ENCODE measurements around the gene MYT1. TPM values are rescaled to one million over a fixed set of nuclear protein-coding genes. Genes with fewer than 3 reads are reported as not detected.

MYT1 gene
- total RNA-seq, 1 donor from 2014 or later = not detected

DNA sequence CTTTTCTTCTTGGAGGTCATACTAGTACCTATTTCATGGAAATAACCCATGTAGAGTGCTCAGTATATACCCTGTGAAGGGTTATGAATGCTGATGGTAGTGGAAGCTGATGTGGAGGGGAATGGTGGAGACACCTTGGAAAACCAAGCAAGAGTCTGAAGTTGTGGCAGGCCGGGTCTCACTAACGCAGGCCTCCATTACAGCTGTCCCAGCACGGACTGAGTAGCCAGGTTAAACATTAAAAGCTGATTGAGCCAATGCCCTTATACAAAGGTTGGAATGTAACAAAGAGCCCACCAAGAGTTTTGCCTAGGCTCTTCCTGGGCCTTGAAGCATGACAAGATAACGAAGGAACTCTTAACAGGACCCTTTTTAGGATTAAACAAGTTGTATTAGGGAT is 89.2 kb downstream of the MYT1 start:
- no peaks in the 10 kb centered on the region for H3K9me3 ChIP-seq (ENCODE audit: control insufficient read depth in 3 of 3, low read length in 3 of 3)
- H3K4me3 ChIP-seq (ENCODE audit: low read length in 3 of 3) = no peak overlapping the region
- peaks cover 0 to 9% (median 0%) of the 10 kb centered on the region in 3 donors for H3K27me3 ChIP-seq (ENCODE audit: control insufficient read depth in 3 of 3, insufficient read depth in 3 of 3, low read length in 3 of 3)
- H3K9ac ChIP-seq (ENCODE audit: low read depth in 1 of 3, low read length in 3 of 3) = no peak overlapping the region
- no peak overlapping the region for H3K27ac ChIP-seq (ENCODE audit: low read depth, low read length)
- peaks cover 21 to 27% (median 21%) of the 10 kb centered on the region in 3 donors for H3K4me1 ChIP-seq (ENCODE audit: control insufficient read depth in 3 of 3, insufficient read depth in 3 of 3, low read length in 3 of 3)
- no peaks in the 10 kb centered on the region for H3K36me3 ChIP-seq (ENCODE audit: control insufficient read depth in 3 of 3, insufficient read depth in 3 of 3, low read length in 3 of 3)

DNA sequence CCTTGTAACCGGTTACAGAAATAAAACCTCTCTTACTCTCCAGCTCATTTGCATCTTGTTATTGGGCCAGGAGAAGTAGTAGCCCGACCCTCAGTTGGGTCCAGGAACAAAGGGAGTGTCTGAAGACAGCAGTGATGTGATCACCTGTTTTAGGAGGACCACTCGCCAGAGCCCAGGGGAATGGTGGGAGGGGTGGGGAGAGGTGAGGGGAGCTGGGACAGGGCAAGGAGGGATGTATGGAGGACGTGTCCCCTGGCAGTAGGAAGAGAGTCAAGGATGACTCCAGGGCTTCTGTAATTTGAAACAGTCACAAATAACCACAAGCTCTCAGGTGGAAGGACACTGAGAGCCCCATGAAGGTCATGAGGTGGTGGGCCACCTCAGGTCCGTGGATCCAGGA is 89.9 kb downstream of the MYT1 start:
- H3K27me3 ChIP-seq (ENCODE audit: control insufficient read depth in 3 of 3, insufficient read depth in 3 of 3, low read length in 3 of 3) = peaks cover 0 to 9% (median 0%) of the 10 kb centered on the region in 3 donors
- H3K9ac ChIP-seq (ENCODE audit: low read depth in 1 of 3, low read length in 3 of 3) = no peak overlapping the region
- H3K36me3 ChIP-seq (ENCODE audit: control insufficient read depth in 3 of 3, insufficient read depth in 3 of 3, low read length in 3 of 3) = no peaks in the 10 kb centered on the region
- peaks cover 21 to 27% (median 24%) of the 10 kb centered on the region in 3 donors for H3K4me1 ChIP-seq (ENCODE audit: control insufficient read depth in 3 of 3, insufficient read depth in 3 of 3, low read length in 3 of 3)
- H3K9me3 ChIP-seq (ENCODE audit: control insufficient read depth in 3 of 3, low read length in 3 of 3) = no peaks in the 10 kb centered on the region
- no peak overlapping the region for H3K27ac ChIP-seq (ENCODE audit: low read depth, low read length)
- no peak overlapping the region for H3K4me3 ChIP-seq (ENCODE audit: low read length in 3 of 3)

DNA sequence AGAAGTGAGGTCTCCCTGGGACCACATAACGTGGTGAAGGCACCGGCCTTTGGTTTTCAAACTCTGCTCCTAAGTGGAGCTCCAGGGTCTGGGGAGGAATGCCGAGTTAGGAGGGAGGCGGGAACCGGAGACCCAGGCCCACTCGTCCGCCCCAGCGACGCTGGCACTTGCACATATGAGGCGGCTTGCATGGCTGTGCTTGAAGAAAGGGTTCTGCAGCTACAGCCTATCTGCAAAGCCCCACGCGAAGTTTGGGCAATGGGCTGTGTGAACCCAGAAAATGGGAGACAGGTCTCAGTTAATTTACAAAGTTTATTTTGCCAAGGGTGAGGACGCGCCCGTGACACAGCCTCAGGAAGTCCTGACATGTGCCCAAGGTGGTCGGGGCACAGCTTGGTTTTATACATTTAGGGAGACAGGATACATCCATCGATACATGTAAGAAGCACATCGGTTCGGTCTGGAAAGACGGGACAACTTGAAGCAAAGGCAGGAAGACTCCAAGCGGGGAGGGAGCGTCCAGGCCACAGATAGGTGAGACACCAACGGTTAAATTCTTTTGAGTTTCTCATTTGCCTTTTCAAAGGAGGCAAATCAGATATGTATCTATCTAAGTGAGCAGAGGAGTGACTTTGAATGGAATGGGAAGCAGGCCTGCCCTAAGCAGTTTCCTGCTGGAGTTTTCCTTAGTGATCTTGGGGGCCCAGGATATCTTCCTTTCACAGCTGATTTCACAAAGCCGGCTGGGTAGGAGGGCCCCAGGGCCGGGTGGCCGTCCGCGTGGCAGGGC is 90.5 kb downstream of the MYT1 start:
- no peaks in the 10 kb centered on the region for H3K36me3 ChIP-seq (ENCODE audit: control insufficient read depth in 3 of 3, insufficient read depth in 3 of 3, low read length in 3 of 3)
- peak overlapping the region; percentile 86 to 93 (median 88) for H3K9ac ChIP-seq (ENCODE audit: low read depth in 1 of 3, low read length in 3 of 3)
- H3K9me3 ChIP-seq (ENCODE audit: control insufficient read depth in 3 of 3, low read length in 3 of 3) = no peaks in the 10 kb centered on the region
- H3K27me3 ChIP-seq (ENCODE audit: control insufficient read depth in 3 of 3, insufficient read depth in 3 of 3, low read length in 3 of 3) = peaks cover 0 to 9% (median 0%) of the 10 kb centered on the region in 3 donors
- peak overlapping the region; percentile 76 for H3K27ac ChIP-seq (ENCODE audit: low read depth, low read length)
- H3K4me1 ChIP-seq (ENCODE audit: control insufficient read depth in 3 of 3, insufficient read depth in 3 of 3, low read length in 3 of 3) = peaks cover 21 to 27% (median 24%) of the 10 kb centered on the region in 3 donors
- H3K4me3 ChIP-seq (ENCODE audit: low read length in 3 of 3) = peak overlapping the region; percentile 72 to 86 (median 80)

DNA sequence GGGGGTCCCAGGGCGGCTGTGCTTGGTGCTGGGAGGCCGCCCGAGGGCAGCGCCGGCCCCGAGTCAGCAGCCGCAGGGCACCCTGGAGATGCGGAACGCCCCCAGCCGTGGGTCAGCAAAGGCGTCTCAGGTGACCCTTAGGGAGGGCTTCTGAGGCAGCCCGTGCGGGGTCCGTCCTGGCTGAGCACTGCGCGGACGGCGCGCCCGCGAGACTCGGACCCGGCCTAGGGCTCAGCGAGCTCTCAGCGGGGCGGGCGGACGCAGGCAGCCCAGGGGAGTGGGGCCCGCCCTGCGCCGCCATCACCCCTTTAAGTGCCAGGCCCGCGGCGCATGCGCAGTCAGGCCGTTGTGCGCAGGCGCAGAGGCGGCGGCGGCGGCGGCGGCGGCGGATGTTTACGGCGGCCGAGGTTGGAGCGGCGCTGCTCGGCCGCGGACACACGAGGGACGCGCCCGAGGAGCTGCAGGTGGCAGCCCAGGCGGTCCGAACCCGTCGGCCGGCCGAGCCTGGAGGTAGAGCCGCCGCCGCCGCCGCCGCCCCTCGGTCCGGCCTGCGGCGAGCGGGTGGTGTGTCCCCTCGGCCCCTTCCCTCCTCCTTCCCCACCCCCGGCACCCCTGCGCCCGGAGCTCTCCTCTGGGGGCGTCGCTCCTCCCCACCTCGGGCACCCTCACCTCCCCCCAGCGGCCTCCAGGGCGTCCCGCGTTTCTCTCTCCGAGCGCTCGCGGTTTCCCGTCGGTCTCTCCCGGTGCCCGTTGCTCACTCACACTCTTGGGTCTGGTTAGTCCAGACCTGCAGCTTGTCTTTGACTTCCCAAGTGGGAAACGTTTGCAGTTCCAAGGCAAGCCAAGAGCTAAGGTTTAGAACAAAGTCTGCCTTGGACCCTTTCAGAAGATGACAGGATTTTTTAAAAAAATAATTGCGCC is 91.4 kb downstream of the MYT1 start, which contains the start of gene PCMTD2:
Gene PCMTD2 (plus strand): TSS at position 388 of the 921 bp plus-strand sequence. CDS start 4,218 bp downstream, outside the sequence.
- Histone ChIP-seq H3K9me3 (ENCODE audit: control insufficient read depth in 3 of 3, low read length in 3 of 3) (no peaks in the 10 kb centered on the region), H3K36me3 (ENCODE audit: control insufficient read depth in 3 of 3, insufficient read depth in 3 of 3, low read length in 3 of 3) (peaks cover 0 to 5% (median 3%) of the 10 kb centered on the region in 3 donors)

DNA sequence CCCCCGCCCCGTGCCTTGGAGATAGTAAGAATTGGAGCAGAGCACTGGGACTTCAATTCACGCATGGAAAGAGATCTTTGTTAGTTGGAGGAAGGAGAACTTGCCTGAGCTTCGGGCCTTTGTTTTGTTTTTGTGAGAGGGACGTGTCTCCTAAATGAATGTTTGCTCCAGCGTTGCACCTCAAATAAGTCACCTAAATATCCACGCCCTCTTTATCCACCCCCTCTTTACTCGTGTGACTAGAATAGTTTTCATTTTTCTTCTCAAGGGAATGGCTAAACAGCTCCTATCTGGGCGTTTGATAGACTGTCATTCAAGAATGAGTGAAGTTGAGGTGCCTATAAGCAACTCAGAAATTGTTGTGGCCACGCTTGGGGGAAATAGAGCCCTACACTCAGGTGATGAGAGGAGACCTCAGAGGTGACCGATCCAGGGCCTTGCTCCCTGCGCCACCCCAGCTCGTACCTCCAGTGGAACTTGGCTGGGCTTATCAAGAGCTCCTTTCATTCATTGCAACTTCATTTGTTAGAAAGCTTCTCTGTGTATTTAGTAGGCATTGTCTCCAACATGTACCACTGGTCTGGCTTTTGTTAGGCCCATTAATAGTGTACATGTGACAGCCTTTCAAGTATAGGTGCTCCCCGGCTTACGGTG is 92.2 kb downstream of the MYT1 start:
- Histone ChIP-seq H3K4me3 (ENCODE audit: low read length in 3 of 3) (peak overlapping the region; percentile 85 to 87 (median 86)), H3K36me3 (ENCODE audit: control insufficient read depth in 3 of 3, insufficient read depth in 3 of 3, low read length in 3 of 3) (peaks cover 0 to 5% (median 3%) of the 10 kb centered on the region in 3 donors), H3K9ac (ENCODE audit: low read depth in 1 of 3, low read length in 3 of 3) (peak overlapping the region; percentile 74 to 93 (median 89)), H3K27ac (ENCODE audit: low read depth, low read length) (peak overlapping the region; percentile 76), H3K9me3 (ENCODE audit: control insufficient read depth in 3 of 3, low read length in 3 of 3) (no peaks in the 10 kb centered on the region), H3K27me3 (ENCODE audit: control insufficient read depth in 3 of 3, insufficient read depth in 3 of 3, low read length in 3 of 3) (peaks cover 0 to 6% (median 0%) of the 10 kb centered on the region in 3 donors), H3K4me1 (ENCODE audit: control insufficient read depth in 3 of 3, insufficient read depth in 3 of 3, low read length in 3 of 3) (peaks cover 35 to 42% (median 39%) of the 10 kb centered on the region in 3 donors)

More for the DNA sequence above, 91.4 kb downstream of the MYT1 start, which contains the start of gene PCMTD2:
- Histone ChIP-seq H3K27me3 (ENCODE audit: control insufficient read depth in 3 of 3, insufficient read depth in 3 of 3, low read length in 3 of 3) (peaks cover 0 to 9% (median 0%) of the 10 kb centered on the region in 3 donors), H3K4me1 (ENCODE audit: control insufficient read depth in 3 of 3, insufficient read depth in 3 of 3, low read length in 3 of 3) (peaks cover 28 to 34% (median 32%) of the 10 kb centered on the region in 3 donors), H3K9ac (ENCODE audit: low read depth in 1 of 3, low read length in 3 of 3) (peak within 1 kb of the TSS; percentile 88 to 93 (median 89)), H3K27ac (ENCODE audit: low read depth, low read length) (peak within 1 kb of the TSS; percentile 76), H3K4me3 (ENCODE audit: low read length in 3 of 3) (peak within 1 kb of the TSS; percentile 86 to 87 (median 86))

DNA sequence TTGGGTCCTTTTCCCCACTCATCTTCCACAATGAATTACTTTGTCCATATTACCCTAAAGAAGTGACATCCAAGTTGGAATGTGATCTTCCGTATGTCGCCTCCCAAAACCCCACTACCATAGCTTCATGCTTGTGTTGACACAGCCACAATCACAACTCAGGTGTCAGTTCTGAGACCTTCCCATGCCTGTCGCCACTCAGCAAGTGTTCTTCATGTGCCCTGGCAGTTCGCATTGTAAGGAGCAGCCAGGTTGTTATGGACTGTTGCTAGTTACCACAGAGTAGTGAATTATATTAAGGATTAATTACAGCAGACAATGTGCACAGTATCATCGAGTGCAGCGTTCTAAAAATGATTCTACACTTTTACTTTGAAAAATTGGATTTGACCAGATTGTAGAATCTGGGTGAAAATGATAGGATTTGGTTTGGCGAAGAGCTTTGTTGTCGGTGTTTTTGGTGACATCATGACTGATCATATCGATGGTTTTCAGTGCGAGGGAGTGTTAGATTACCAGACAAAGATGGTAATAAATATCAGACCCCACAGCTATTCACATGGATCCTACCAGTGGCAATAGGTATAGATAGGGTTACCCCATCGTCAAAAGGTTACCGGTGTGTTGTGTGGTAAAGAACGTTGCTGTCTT is 93.0 kb downstream of the MYT1 start:
- H3K27ac ChIP-seq (ENCODE audit: low read depth, low read length) = no peak overlapping the region
- peaks cover 41 to 48% (median 45%) of the 10 kb centered on the region in 3 donors for H3K4me1 ChIP-seq (ENCODE audit: control insufficient read depth in 3 of 3, insufficient read depth in 3 of 3, low read length in 3 of 3)
- no peaks in the 10 kb centered on the region for H3K9me3 ChIP-seq (ENCODE audit: control insufficient read depth in 3 of 3, low read length in 3 of 3)
- H3K36me3 ChIP-seq (ENCODE audit: control insufficient read depth in 3 of 3, insufficient read depth in 3 of 3, low read length in 3 of 3) = peaks cover 0 to 5% (median 3%) of the 10 kb centered on the region in 3 donors
- peak overlapping the region; percentile 85 to 87 (median 86) for H3K4me3 ChIP-seq (ENCODE audit: low read length in 3 of 3)
- H3K27me3 ChIP-seq (ENCODE audit: control insufficient read depth in 3 of 3, insufficient read depth in 3 of 3, low read length in 3 of 3) = peaks cover 0 to 6% (median 0%) of the 10 kb centered on the region in 3 donors
- H3K9ac ChIP-seq (ENCODE audit: low read depth in 1 of 3, low read length in 3 of 3) = peak overlapping the region; percentile 8 to 93 (median 22)

DNA sequence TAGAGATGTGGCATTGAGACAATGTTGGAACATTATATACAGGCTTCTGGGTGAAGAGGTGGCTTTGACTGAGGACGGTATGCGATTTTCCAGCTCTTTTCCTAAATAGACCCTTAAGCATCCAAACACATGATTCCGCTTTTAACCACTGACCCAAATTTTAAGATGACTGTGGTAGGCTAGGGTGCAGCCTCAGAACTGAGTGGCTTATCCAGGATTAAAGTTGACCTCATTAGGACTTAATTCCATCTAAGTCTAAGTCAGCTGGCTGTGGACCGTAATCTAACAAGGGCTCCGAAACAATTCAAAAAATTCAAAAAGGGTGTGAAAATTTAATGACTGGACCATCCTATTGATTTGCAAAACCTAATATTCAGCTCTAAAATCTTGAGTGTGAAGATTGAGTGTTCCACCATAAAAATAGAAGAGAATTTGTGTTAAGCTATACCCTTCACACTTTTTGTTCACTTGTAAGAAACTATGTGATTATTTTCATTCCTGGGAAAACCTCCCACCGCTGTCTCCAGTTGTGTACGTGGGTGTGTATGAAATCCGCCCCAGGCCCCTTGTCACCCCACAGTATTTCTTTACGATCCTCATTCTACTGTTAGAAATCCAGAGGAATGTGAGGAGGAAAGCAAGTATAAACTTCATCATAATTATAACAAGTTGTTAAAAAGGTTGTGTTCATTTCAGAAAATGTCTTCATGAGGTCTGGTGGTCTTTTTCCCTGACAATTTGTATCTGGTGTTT is 94.0 kb downstream of the MYT1 start:
- H3K27me3 ChIP-seq (ENCODE audit: control insufficient read depth in 3 of 3, insufficient read depth in 3 of 3, low read length in 3 of 3) = no peaks in the 10 kb centered on the region
- peaks cover 0 to 5% (median 3%) of the 10 kb centered on the region in 3 donors for H3K36me3 ChIP-seq (ENCODE audit: control insufficient read depth in 3 of 3, insufficient read depth in 3 of 3, low read length in 3 of 3)
- peaks cover 51 to 58% (median 54%) of the 10 kb centered on the region in 3 donors for H3K4me1 ChIP-seq (ENCODE audit: control insufficient read depth in 3 of 3, insufficient read depth in 3 of 3, low read length in 3 of 3)
- H3K27ac ChIP-seq (ENCODE audit: low read depth, low read length) = no peak overlapping the region
- no peak overlapping the region for H3K4me3 ChIP-seq (ENCODE audit: low read length in 3 of 3)
- H3K9me3 ChIP-seq (ENCODE audit: control insufficient read depth in 3 of 3, low read length in 3 of 3) = no peaks in the 10 kb centered on the region
- no peak overlapping the region for H3K9ac ChIP-seq (ENCODE audit: low read depth in 1 of 3, low read length in 3 of 3)

DNA sequence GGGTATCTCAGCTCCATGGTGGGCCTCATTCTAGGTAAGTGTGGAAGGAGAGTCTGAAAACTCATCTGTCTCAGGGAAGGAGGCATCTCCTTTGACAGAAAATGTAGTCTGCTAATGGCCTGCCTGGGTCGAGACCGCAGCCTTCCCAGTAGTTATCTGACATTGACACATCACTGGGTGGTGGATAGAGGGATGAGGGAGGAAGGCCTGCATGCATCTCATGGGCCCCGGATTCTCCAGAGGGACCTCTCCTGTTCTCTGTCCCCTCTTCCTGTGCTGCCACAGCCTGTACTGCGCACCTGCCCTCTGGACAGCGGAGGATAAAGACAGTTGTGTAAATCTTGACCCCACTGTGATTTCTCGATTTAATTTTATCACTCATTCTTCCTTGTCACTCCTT is 96.0 kb downstream of the MYT1 start:
- no peak overlapping the region for H3K27ac ChIP-seq (ENCODE audit: low read depth, low read length)
- no peaks in the 10 kb centered on the region for H3K9me3 ChIP-seq (ENCODE audit: control insufficient read depth in 3 of 3, low read length in 3 of 3)
- H3K36me3 ChIP-seq (ENCODE audit: control insufficient read depth in 3 of 3, insufficient read depth in 3 of 3, low read length in 3 of 3) = peaks cover 0 to 8% (median 6%) of the 10 kb centered on the region in 3 donors
- H3K4me3 ChIP-seq (ENCODE audit: low read length in 3 of 3) = no peak overlapping the region
- H3K27me3 ChIP-seq (ENCODE audit: control insufficient read depth in 3 of 3, insufficient read depth in 3 of 3, low read length in 3 of 3) = no peaks in the 10 kb centered on the region
- peaks cover 63 to 72% (median 63%) of the 10 kb centered on the region in 3 donors for H3K4me1 ChIP-seq (ENCODE audit: control insufficient read depth in 3 of 3, insufficient read depth in 3 of 3, low read length in 3 of 3)
- H3K9ac ChIP-seq (ENCODE audit: low read depth in 1 of 3, low read length in 3 of 3) = no peak overlapping the region
